ENCODE data around the gene TOGARAM1.

GRCh38 chr14:44961151-44961553 is 838 bp upstream of the TOGARAM1 start:
- TF ChIP-seq EZH2 (IDR thresholded peaks at IDR 0.05; ENCODE audit: insufficient read depth, poor library complexity, severe bottlenecking): no peak
- TF ChIP-seq EZH2phosphoT487 (IDR thresholded peaks at IDR 0.05; ENCODE audit: insufficient read depth, low read depth): no peak

Measured in GM23248 (cell line).